Measurements from ENCODE around the gene RFX3. TPM values are rescaled to one million over a fixed set of nuclear protein-coding genes. Genes with fewer than 3 reads are reported as not detected.

Gene RFX3
- total RNA-seq, 1 experiment from 2014 or later, result 9.9 TPM

DNA sequence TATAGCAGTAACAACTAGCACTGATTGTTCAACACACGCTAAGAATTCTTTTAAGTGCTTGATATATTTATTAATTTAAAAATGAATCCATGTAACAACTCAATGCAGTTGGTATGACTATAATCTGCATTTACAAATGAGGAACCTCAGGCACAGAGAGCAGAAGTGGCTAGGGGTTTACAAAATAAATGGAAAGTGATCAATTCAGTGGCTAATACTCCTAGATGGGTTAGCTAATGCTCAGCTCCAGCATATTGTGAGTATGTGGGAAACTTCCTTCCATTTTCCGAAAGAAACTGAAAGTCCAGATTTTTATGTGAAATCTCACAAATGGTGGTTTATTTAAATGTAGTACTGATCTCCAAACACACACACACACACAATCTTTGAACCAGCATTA lies 128.0 kb downstream of the RFX3 start:
- no peak overlapping the region for H2BK5ac ChIP-seq (ENCODE audit: insufficient read length, low read length)
- H3K4me2 ChIP-seq (ENCODE audit: insufficient read depth, insufficient read length, low read length), result no peak overlapping the region
- no peak overlapping the region for H3K56ac ChIP-seq (ENCODE audit: insufficient read length, low read depth, low read length)
- H3K4me1 Mint-ChIP-seq, result peaks cover 21 to 22% of the 10 kb centered on the region in 2 experiments
- no peak overlapping the region for H3T11ph ChIP-seq (ENCODE audit: low read length)
- no peaks in the 10 kb centered on the region for H3K27me3 ChIP-seq (ENCODE audit: insufficient read depth, low read length)
- H2AFZ ChIP-seq (ENCODE audit: low read length), result no peak overlapping the region
- H3K4me3 Mint-ChIP-seq, result no peak overlapping the region
- H3K9ac ChIP-seq (ENCODE audit: extremely low read depth, insufficient read length, low read length), result no peak overlapping the region
- no CpG with 5 or more reads among the region's 2 CpGs for WGBS (ENCODE audit: extremely low coverage, insufficient read length, low lambda C conversion rate)
- no peaks in the 10 kb centered on the region for H3K9me3 Mint-ChIP-seq
- TF ChIP-seq, protein P1, sequence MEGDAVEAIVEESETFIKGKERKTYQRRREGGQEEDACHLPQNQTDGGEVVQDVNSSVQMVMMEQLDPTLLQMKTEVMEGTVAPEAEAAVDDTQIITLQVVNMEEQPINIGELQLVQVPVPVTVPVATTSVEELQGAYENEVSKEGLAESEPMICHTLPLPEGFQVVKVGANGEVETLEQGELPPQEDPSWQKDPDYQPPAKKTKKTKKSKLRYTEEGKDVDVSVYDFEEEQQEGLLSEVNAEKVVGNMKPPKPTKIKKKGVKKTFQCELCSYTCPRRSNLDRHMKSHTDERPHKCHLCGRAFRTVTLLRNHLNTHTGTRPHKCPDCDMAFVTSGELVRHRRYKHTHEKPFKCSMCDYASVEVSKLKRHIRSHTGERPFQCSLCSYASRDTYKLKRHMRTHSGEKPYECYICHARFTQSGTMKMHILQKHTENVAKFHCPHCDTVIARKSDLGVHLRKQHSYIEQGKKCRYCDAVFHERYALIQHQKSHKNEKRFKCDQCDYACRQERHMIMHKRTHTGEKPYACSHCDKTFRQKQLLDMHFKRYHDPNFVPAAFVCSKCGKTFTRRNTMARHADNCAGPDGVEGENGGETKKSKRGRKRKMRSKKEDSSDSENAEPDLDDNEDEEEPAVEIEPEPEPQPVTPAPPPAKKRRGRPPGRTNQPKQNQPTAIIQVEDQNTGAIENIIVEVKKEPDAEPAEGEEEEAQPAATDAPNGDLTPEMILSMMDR (conservative IDR thresholded peaks at IDR 0.05), result no peak
- no peak overlapping the region for H2BK120ac ChIP-seq (ENCODE audit: low read depth, low read length, poor library complexity, severe bottlenecking)
- H3K4me1 ChIP-seq (ENCODE audit: insufficient read depth, low read length), result peaks cover 7% of the 10 kb centered on the region; the same call in 1 of the 2 replicates
- no peaks in the 10 kb centered on the region for H3K9me3 ChIP-seq (ENCODE audit: control insufficient read depth, low read depth, low read length)
- H3K27ac ChIP-seq (ENCODE audit: insufficient read length, low read depth, low read length), result no peak overlapping the region
- H2BK15ac ChIP-seq (ENCODE audit: low read depth, low read length), result no peak overlapping the region
- no peak for DNase-seq
- H3K36me3 Mint-ChIP-seq (ENCODE audit: insufficient read depth in 1 of 3, low read depth in 3 of 3), result peaks cover 0 to 10% (median 0%) of the 10 kb centered on the region in 3 experiments; a peak in 2 of 7 replicates
- no peak overlapping the region for H4K5ac ChIP-seq (ENCODE audit: insufficient read length, low read depth, low read length)
- H3K14ac ChIP-seq (ENCODE audit: insufficient read depth, low read length), result no peak overlapping the region
- no peaks in the 10 kb centered on the region for H3K27me3 Mint-ChIP-seq (ENCODE audit: low read depth)
- H3K23ac ChIP-seq (ENCODE audit: insufficient read length, low read depth, low read length), result no peak overlapping the region
- H4K8ac ChIP-seq (replicated peaks; ENCODE audit: insufficient read length, low read depth, low read length), result no peak overlapping the region
- H3K27ac Mint-ChIP-seq, result peak overlapping the region; percentile 49 to 80 (median 58); a peak in 3 of 7 replicates
- H2BK12ac ChIP-seq (ENCODE audit: insufficient read length, low read depth, low read length), result no peak overlapping the region
- no peaks in the 10 kb centered on the region for H3K23me2 ChIP-seq (ENCODE audit: insufficient read length, low read depth, low read length, poor library complexity, severe bottlenecking)
- no peaks in the 10 kb centered on the region for H3K79me1 ChIP-seq (ENCODE audit: insufficient read depth, low read depth, low read length, poor library complexity, severe bottlenecking)
- H4K91ac ChIP-seq (ENCODE audit: insufficient read length, low read depth, low read length), result no peak overlapping the region
- H2BK20ac ChIP-seq (ENCODE audit: low read depth, low read length, poor library complexity, severe bottlenecking), result no peak overlapping the region
- H2AK5ac ChIP-seq (ENCODE audit: insufficient read length, low read length), result no peak overlapping the region
- no peaks in the 10 kb centered on the region for H3K79me2 ChIP-seq (ENCODE audit: insufficient read depth, low read length)
- H3K4ac ChIP-seq (ENCODE audit: low read depth, low read length), result no peak overlapping the region
- H4K20me1 ChIP-seq (ENCODE audit: control insufficient read depth, insufficient read depth, insufficient read length), result no peaks in the 10 kb centered on the region
- H3K18ac ChIP-seq (ENCODE audit: insufficient read length, low read depth, low read length), result no peak overlapping the region

Data from H9 (cell line).